C1 segment of cervical spinal cord (tissue), 14 donors: ENCODE measurements around the gene SLF2.

ENCODE experiments used
- DNase-seq, 14 donors: peaks; one replicate each; lab custom pipeline; 2025; lab: John Stamatoyannopoulos, UW

The SLF2 gene

GRCh38 chr10:100912605-100913469 lies at the start of gene SLF2:
TSS of gene SLF2 (plus strand) at chr10:100912963. CDS start at chr10:100913111, 148 bp downstream.
- DNase-seq = peak; percentile 78 to 99 (median 96)

GRCh38 chr10:100863433-100863832 lies 49.3 kb upstream of the SLF2 start:
- no peak for DNase-seq

- no peak for DNase-seq
Observed at GRCh38 chr10:100864036-100864885, 48.5 kb upstream of the SLF2 start.

GRCh38 chr10:100864978-100865377 lies 47.8 kb upstream of the SLF2 start:
- no peak for DNase-seq

GRCh38 chr10:100866010-100866409 lies 46.8 kb upstream of the SLF2 start:
- no peak for DNase-seq

- no peak for DNase-seq
Observed at GRCh38 chr10:100866575-100867098, 46.1 kb upstream of the SLF2 start.

GRCh38 chr10:100867261-100867963 lies 45.4 kb upstream of the SLF2 start:
- DNase-seq = no peak

- DNase-seq = no peak
Observed at GRCh38 chr10:100868382-100868781, 44.4 kb upstream of the SLF2 start.

- no peak for DNase-seq
Observed at GRCh38 chr10:100869399-100869798, 43.4 kb upstream of the SLF2 start.

GRCh38 chr10:100872034-100872791 lies 40.5 kb upstream of the SLF2 start:
- DNase-seq = peak in 2 of 14 donors; percentile 3 to 19

GRCh38 chr10:100873146-100873826 lies 39.5 kb upstream of the SLF2 start:
- no peak for DNase-seq

GRCh38 chr10:100873827-100874326 lies 38.9 kb upstream of the SLF2 start:
- no peak for DNase-seq

- no peak for DNase-seq
Observed at GRCh38 chr10:100874702-100875483, 37.9 kb upstream of the SLF2 start.

- no peak for DNase-seq
Observed at GRCh38 chr10:100875484-100876166, 37.1 kb upstream of the SLF2 start.

GRCh38 chr10:100876585-100877460 lies 35.9 kb upstream of the SLF2 start:
- no peak for DNase-seq

GRCh38 chr10:100877461-100877850 lies 35.3 kb upstream of the SLF2 start:
- no peak for DNase-seq

- peak in 11 of 14 donors; percentile 5 to 54 (median 29) for DNase-seq
Observed at GRCh38 chr10:100878291-100878910, 34.4 kb upstream of the SLF2 start.
